Ovary (tissue), 3 donors: ENCODE measurements around the gene ATP1A3.

Experiments used
- CTCF ChIP-seq, 3 donors: fragments of 450-650 bp in 2 of 3; fragments of 200-600 bp in 1 of 3; IDR thresholded peaks; one replicate each; pipeline versions ENCODE4 v1.5.1 to v1.8.0; 2016 to 2022; ENCODE audit warnings: antibody characterized with exemption in 3 of 3, mild to moderate bottlenecking in 1 of 3
- POLR2A ChIP-seq: fragments of 450-650 bp; IDR thresholded peaks from one replicate; pipeline ENCODE4 v1.6.1; 2017; ENCODE audit warnings: antibody characterized with exemption, mild to moderate bottlenecking, moderate library complexity
- donor health status: DM: no; HTN: no; CAD: no.

DNA sequence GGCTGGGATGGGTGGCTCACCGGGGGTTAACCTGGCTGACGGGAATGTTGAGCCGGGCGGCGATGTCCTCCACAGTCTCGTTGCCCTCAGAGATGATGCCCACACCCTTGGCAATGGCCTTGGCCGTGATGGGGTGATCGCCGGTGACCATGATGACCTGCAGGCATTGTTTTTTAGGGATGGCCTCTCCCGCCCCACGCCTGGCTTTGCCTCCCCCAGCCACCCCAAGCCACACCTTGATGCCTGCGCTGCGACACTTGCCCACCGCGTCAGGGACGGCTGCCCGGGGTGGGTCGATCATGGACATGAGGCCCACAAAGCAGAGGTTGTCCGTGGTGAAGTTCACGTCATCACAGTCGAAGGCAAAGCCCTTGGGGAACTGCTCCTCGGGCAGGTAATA, 16.1 kb downstream of the ATP1A3 start:
- TF ChIP-seq CTCF (IDR thresholded peaks at IDR 0.05) (no peak), POLR2A (no peak)
